Measurements from ENCODE around the gene PKP1.
A peak's percentile ranks its signal among the peaks of the same experiment; 100 is the strongest.

PKP1 gene

GRCh38 chr1:201346337-201346939 lies 63.1 kb downstream of the PKP1 start:
- Histone ChIP-seq H3K27me3 (ENCODE audit: insufficient read depth, low read depth) (no peaks in the 10 kb centered on the region; the same call in 1 of the 2 replicates), H3K4me1 (ENCODE audit: low read depth, poor library complexity, severe bottlenecking) (peaks cover 6% of the 10 kb centered on the region), H3K9ac (no peak overlapping the region), H3K36me3 (ENCODE audit: insufficient read depth) (no peaks in the 10 kb centered on the region), H3K4me3 (IDR thresholded peaks at IDR 0.05; ENCODE audit: insufficient read depth, low read depth, low read length) (no peak overlapping the region), H3K27ac (no peak overlapping the region), H2AFZ (ENCODE audit: low read depth) (no peak overlapping the region), H4K20me1 (ENCODE audit: insufficient read depth) (no peaks in the 10 kb centered on the region), H3K4me2 (no peak overlapping the region), H3K79me2 (ENCODE audit: insufficient read depth, low read depth) (no peaks in the 10 kb centered on the region)
- peak; percentile 90 for TF ChIP-seq CTCF (conservative IDR thresholded peaks at IDR 0.05; ENCODE audit: low read depth, low read length)

DNA sequence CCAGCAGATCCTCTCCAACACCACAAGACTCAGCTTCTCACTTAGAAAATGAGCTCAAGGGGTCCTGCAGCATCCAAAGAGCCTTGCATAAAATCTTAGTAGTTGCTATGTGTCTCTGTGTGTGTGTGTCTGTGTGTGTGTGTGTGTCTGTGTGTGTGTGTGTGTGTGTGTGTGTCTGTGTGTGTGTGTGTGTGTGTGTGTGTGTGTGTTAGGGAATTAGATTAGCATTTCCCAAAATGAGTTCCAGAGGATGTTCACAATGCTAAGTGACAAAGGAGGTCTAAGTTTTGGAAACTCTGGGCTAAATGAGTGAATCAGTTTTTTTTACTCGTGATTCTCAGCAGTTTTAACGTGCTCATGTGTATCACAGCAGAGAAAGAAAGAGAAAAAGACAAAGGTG lies 63.7 kb downstream of the PKP1 start:
- TF ChIP-seq CTCF (conservative IDR thresholded peaks at IDR 0.05; ENCODE audit: low read depth, low read length): no peak
- H3K27ac ChIP-seq: no peak overlapping the region
- H2AFZ ChIP-seq (ENCODE audit: low read depth): no peak overlapping the region
- no peaks in the 10 kb centered on the region for H3K36me3 ChIP-seq (ENCODE audit: insufficient read depth)
- no peak overlapping the region for H3K4me3 ChIP-seq (IDR thresholded peaks at IDR 0.05; ENCODE audit: insufficient read depth, low read depth, low read length)
- no peaks in the 10 kb centered on the region for H4K20me1 ChIP-seq (ENCODE audit: insufficient read depth)
- no peaks in the 10 kb centered on the region for H3K79me2 ChIP-seq (ENCODE audit: insufficient read depth, low read depth)
- H3K4me2 ChIP-seq: no peak overlapping the region
- H3K4me1 ChIP-seq (ENCODE audit: low read depth, poor library complexity, severe bottlenecking): peaks cover 6% of the 10 kb centered on the region
- no peak overlapping the region for H3K9ac ChIP-seq
- H3K27me3 ChIP-seq (ENCODE audit: insufficient read depth, low read depth): no peaks in the 10 kb centered on the region; the same call in 1 of the 2 replicates

DNA sequence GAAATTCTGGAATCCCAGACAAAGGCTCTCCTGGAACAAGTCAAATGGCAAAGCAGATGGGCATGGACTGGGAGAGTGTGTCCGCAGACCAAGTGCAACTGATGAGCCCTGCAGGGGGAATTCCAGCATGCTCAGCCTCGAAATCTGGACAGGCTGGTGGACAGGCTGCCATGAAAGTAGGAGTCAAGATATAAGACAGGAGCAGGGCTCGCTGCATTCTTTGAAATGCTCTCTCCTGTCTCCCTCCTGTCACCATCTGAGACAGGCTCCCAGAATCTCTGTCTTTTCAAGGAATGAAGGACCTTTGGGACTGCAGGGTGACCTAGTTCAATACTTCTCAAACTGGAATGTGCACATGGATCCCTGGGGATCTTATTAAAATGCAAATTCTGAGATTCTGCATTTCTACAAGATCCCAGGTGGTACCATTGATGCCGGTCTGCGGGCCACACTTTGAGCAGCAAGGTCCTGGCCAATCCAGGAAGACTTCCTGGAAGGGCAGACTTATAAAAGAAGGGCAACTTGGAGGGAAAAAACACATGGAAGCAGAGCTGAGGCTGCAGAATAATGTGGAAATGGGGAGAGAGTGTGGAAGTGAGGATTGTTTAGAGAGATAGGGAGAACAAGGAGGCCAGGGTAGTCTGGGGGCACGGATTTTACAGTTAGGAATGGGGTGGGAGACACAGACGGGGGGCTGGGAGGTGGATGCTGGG lies 64.3 kb downstream of the PKP1 start:
- no peaks in the 10 kb centered on the region for H4K20me1 ChIP-seq (ENCODE audit: insufficient read depth)
- H3K9ac ChIP-seq: no peak overlapping the region
- no peak overlapping the region for H2AFZ ChIP-seq (ENCODE audit: low read depth)
- no peak overlapping the region for H3K27ac ChIP-seq
- no peaks in the 10 kb centered on the region; the same call in 1 of the 2 replicates for H3K27me3 ChIP-seq (ENCODE audit: insufficient read depth, low read depth)
- no peak for TF ChIP-seq CTCF (conservative IDR thresholded peaks at IDR 0.05; ENCODE audit: low read depth, low read length)
- H3K4me3 ChIP-seq (IDR thresholded peaks at IDR 0.05; ENCODE audit: insufficient read depth, low read depth, low read length): no peak overlapping the region
- no peaks in the 10 kb centered on the region for H3K79me2 ChIP-seq (ENCODE audit: insufficient read depth, low read depth)
- no peak overlapping the region for H3K4me2 ChIP-seq
- H3K4me1 ChIP-seq (ENCODE audit: low read depth, poor library complexity, severe bottlenecking): peaks cover 6% of the 10 kb centered on the region
- H3K36me3 ChIP-seq (ENCODE audit: insufficient read depth): no peaks in the 10 kb centered on the region

- Histone ChIP-seq H3K36me3 (ENCODE audit: insufficient read depth) (no peaks in the 10 kb centered on the region), H3K4me2 (no peak overlapping the region), H3K9ac (no peak overlapping the region), H3K27me3 (ENCODE audit: insufficient read depth, low read depth) (no peaks in the 10 kb centered on the region; the same call in 1 of the 2 replicates), H3K4me3 (IDR thresholded peaks at IDR 0.05; ENCODE audit: insufficient read depth, low read depth, low read length) (no peak overlapping the region), H3K27ac (no peak overlapping the region), H3K79me2 (ENCODE audit: insufficient read depth, low read depth) (no peaks in the 10 kb centered on the region), H3K4me1 (ENCODE audit: low read depth, poor library complexity, severe bottlenecking) (peaks cover 6% of the 10 kb centered on the region), H2AFZ (ENCODE audit: low read depth) (no peak overlapping the region), H4K20me1 (ENCODE audit: insufficient read depth) (no peaks in the 10 kb centered on the region)
- peak; percentile 82 for TF ChIP-seq CTCF (conservative IDR thresholded peaks at IDR 0.05; ENCODE audit: low read depth, low read length)
Observed at GRCh38 chr1:201348211-201348566, 64.9 kb downstream of the PKP1 start.

Measured in KMS-11 (cell line).